ENCODE data around the gene STK16.
A peak's percentile ranks its signal among the peaks of the same experiment; 100 is the strongest.

Gene STK16

GRCh38 chr2:219207884-219208740, 37.2 kb upstream of the STK16 start:
- no peak overlapping the region for H3K18ac ChIP-seq (ENCODE audit: low read length)
- no peak for DNase-seq (ENCODE audit: low spot score)
- peaks cover 0 to 2% of the 10 kb centered on the region in 2 donors for H3K9me3 ChIP-seq (replicated peaks in 1 of 2; ENCODE audit: control insufficient read depth in 2 of 2, insufficient read depth in 1 of 2, low read depth in 1 of 2, low read length in 2 of 2)
- no peak overlapping the region for H3K23ac ChIP-seq (ENCODE audit: low read depth, low read length, poor library complexity)
- H2AFZ ChIP-seq (ENCODE audit: low read length), result no peak overlapping the region
- no peak overlapping the region for H2BK120ac ChIP-seq (ENCODE audit: low read depth, low read length)
- no peak overlapping the region for H2BK5ac ChIP-seq (ENCODE audit: low read length)
- no peak overlapping the region for H3K14ac ChIP-seq (ENCODE audit: low read length)
- no peaks in the 10 kb centered on the region for H3K27me3 ChIP-seq (ENCODE audit: control insufficient read depth in 3 of 3, insufficient read depth in 3 of 3, low read depth in 1 of 3, low read length in 3 of 3)
- H3K4me3 ChIP-seq (ENCODE audit: low read length in 2 of 2), result no peak overlapping the region
- H3K27ac ChIP-seq (replicated peaks; ENCODE audit: low read length), result no peak overlapping the region
- H3K79me1 ChIP-seq (ENCODE audit: low read depth, low read length), result no peaks in the 10 kb centered on the region
- no peak overlapping the region for H4K91ac ChIP-seq (ENCODE audit: low read depth, low read length, poor library complexity)
- H2BK15ac ChIP-seq (ENCODE audit: low read length), result no peak overlapping the region
- H3K36me3 ChIP-seq (replicated peaks in 1 of 2; ENCODE audit: control insufficient read depth in 2 of 2, insufficient read depth in 2 of 2, low read length in 2 of 2), result peaks cover 35 to 48% of the 10 kb centered on the region in 2 donors
- no peak overlapping the region for H4K8ac ChIP-seq (ENCODE audit: low read depth, low read length)
- no peak overlapping the region for H2BK12ac ChIP-seq (ENCODE audit: low read length)
- WGBS, 2 donors (ENCODE audit: extremely low coverage in 2 of 2, insufficient read length in 2 of 2, insufficient replicate concordance in 1 of 2), result no CpG with 5 or more reads among the region's 17 CpGs
- no peak overlapping the region for H3K9ac ChIP-seq (ENCODE audit: low read depth, low read length, poor library complexity)
- peaks cover 7 to 8% of the 10 kb centered on the region in 2 donors for H3K4me1 ChIP-seq (ENCODE audit: control insufficient read depth in 2 of 2, insufficient read depth in 1 of 2, low read depth in 1 of 2, low read length in 2 of 2)
- no peak overlapping the region for H3K4me2 ChIP-seq (ENCODE audit: insufficient read depth, low read length, poor library complexity, severe bottlenecking)
- no peak overlapping the region for H3K4ac ChIP-seq (ENCODE audit: low read length)
- H2AK5ac ChIP-seq (ENCODE audit: low read depth, low read length), result no peak overlapping the region

GRCh38 chr2:219209236-219210195, 35.8 kb upstream of the STK16 start:
- H4K91ac ChIP-seq (ENCODE audit: low read depth, low read length, poor library complexity), result no peak overlapping the region
- H3K79me1 ChIP-seq (ENCODE audit: low read depth, low read length), result no peaks in the 10 kb centered on the region
- no peak overlapping the region for H2AK5ac ChIP-seq (ENCODE audit: low read depth, low read length)
- no peak overlapping the region for H2BK12ac ChIP-seq (ENCODE audit: low read length)
- H4K8ac ChIP-seq (ENCODE audit: low read depth, low read length), result no peak overlapping the region
- no peak overlapping the region for H2BK15ac ChIP-seq (ENCODE audit: low read length)
- no peak overlapping the region for H2BK120ac ChIP-seq (ENCODE audit: low read depth, low read length)
- H3K27me3 ChIP-seq (ENCODE audit: control insufficient read depth in 3 of 3, insufficient read depth in 3 of 3, low read depth in 1 of 3, low read length in 3 of 3), result no peaks in the 10 kb centered on the region
- H3K4me3 ChIP-seq (ENCODE audit: low read length in 2 of 2), result no peak overlapping the region
- no peak overlapping the region for H3K4me2 ChIP-seq (ENCODE audit: insufficient read depth, low read length, poor library complexity, severe bottlenecking)
- peaks cover 47 to 62% of the 10 kb centered on the region in 2 donors for H3K36me3 ChIP-seq (replicated peaks in 1 of 2; ENCODE audit: control insufficient read depth in 2 of 2, insufficient read depth in 2 of 2, low read length in 2 of 2)
- H3K27ac ChIP-seq (replicated peaks; ENCODE audit: low read length), result no peak overlapping the region
- H3K4me1 ChIP-seq (ENCODE audit: control insufficient read depth in 2 of 2, insufficient read depth in 1 of 2, low read depth in 1 of 2, low read length in 2 of 2), result peaks cover 7 to 8% of the 10 kb centered on the region in 2 donors
- H3K14ac ChIP-seq (ENCODE audit: low read length), result no peak overlapping the region
- no peak overlapping the region for H3K18ac ChIP-seq (ENCODE audit: low read length)
- no peak overlapping the region for H3K4ac ChIP-seq (ENCODE audit: low read length)
- peak overlapping the region; percentile 24 for H3K9ac ChIP-seq (ENCODE audit: low read depth, low read length, poor library complexity)
- no peak overlapping the region for H2BK5ac ChIP-seq (ENCODE audit: low read length)
- peaks cover 0 to 2% of the 10 kb centered on the region in 2 donors for H3K9me3 ChIP-seq (replicated peaks in 1 of 2; ENCODE audit: control insufficient read depth in 2 of 2, insufficient read depth in 1 of 2, low read depth in 1 of 2, low read length in 2 of 2)
- H3K23ac ChIP-seq (ENCODE audit: low read depth, low read length, poor library complexity), result no peak overlapping the region
- DNase-seq (ENCODE audit: low spot score), result no peak
- WGBS, 2 donors (ENCODE audit: extremely low coverage in 2 of 2, insufficient read length in 2 of 2, insufficient replicate concordance in 1 of 2), result no CpG with 5 or more reads among the region's 18 CpGs
- H2AFZ ChIP-seq (ENCODE audit: low read length), result no peak overlapping the region

GRCh38 chr2:219210196-219210885, 34.9 kb upstream of the STK16 start:
- H3K4me2 ChIP-seq (ENCODE audit: insufficient read depth, low read length, poor library complexity, severe bottlenecking), result no peak overlapping the region
- no peak overlapping the region for H2AK5ac ChIP-seq (ENCODE audit: low read depth, low read length)
- H3K18ac ChIP-seq (ENCODE audit: low read length), result no peak overlapping the region
- no peak overlapping the region for H3K4me3 ChIP-seq (ENCODE audit: low read length in 2 of 2)
- no peak overlapping the region for H3K9ac ChIP-seq (ENCODE audit: low read depth, low read length, poor library complexity)
- WGBS, 2 donors (ENCODE audit: extremely low coverage in 2 of 2, insufficient read length in 2 of 2, insufficient replicate concordance in 1 of 2), result no CpG with 5 or more reads among the region's 24 CpGs
- H3K27ac ChIP-seq (replicated peaks; ENCODE audit: low read length), result no peak overlapping the region
- H3K4me1 ChIP-seq (ENCODE audit: control insufficient read depth in 2 of 2, insufficient read depth in 1 of 2, low read depth in 1 of 2, low read length in 2 of 2), result peaks cover 7 to 8% of the 10 kb centered on the region in 2 donors
- H3K4ac ChIP-seq (ENCODE audit: low read length), result no peak overlapping the region
- no peaks in the 10 kb centered on the region for H3K27me3 ChIP-seq (ENCODE audit: control insufficient read depth in 3 of 3, insufficient read depth in 3 of 3, low read depth in 1 of 3, low read length in 3 of 3)
- no peak overlapping the region for H2BK12ac ChIP-seq (ENCODE audit: low read length)
- no peak overlapping the region for H2BK15ac ChIP-seq (ENCODE audit: low read length)
- H3K14ac ChIP-seq (ENCODE audit: low read length), result no peak overlapping the region
- no peak overlapping the region for H2BK120ac ChIP-seq (ENCODE audit: low read depth, low read length)
- no peak overlapping the region for H4K91ac ChIP-seq (ENCODE audit: low read depth, low read length, poor library complexity)
- H3K23ac ChIP-seq (ENCODE audit: low read depth, low read length, poor library complexity), result no peak overlapping the region
- DNase-seq (ENCODE audit: low spot score), result no peak
- H3K36me3 ChIP-seq (replicated peaks in 1 of 2; ENCODE audit: control insufficient read depth in 2 of 2, insufficient read depth in 2 of 2, low read length in 2 of 2), result peaks cover 51 to 70% of the 10 kb centered on the region in 2 donors
- no peaks in the 10 kb centered on the region for H3K79me1 ChIP-seq (ENCODE audit: low read depth, low read length)
- no peak overlapping the region for H2AFZ ChIP-seq (ENCODE audit: low read length)
- no peak overlapping the region for H4K8ac ChIP-seq (ENCODE audit: low read depth, low read length)
- H3K9me3 ChIP-seq (replicated peaks in 1 of 2; ENCODE audit: control insufficient read depth in 2 of 2, insufficient read depth in 1 of 2, low read depth in 1 of 2, low read length in 2 of 2), result no peaks in the 10 kb centered on the region
- H2BK5ac ChIP-seq (ENCODE audit: low read length), result no peak overlapping the region

Measured in neuronal stem cell (in vitro differentiated cells).